H54 (cell line): ENCODE results near the gene SUPT4H1.

Experiments used
- DNase-seq: peaks from one replicate; pipeline ENCODE4 v3.0.0; 2011; ENCODE audit warnings: low spot score, mixed read lengths; ENCODE audit not compliant: insufficient read length
- FAIRE-seq: peaks from 3 replicates; lab custom pipeline; 2011; peaks lifted over from hg19 to GRCh38; lab: Jason Lieb, UNC
- POLR2A ChIP-seq: IDR thresholded peaks from 2 replicates; pipeline ENCODE4 v1.6.1; 2011; ENCODE audit warnings: low read depth, mild to moderate bottlenecking, low read length

Gene SUPT4H1

DNA sequence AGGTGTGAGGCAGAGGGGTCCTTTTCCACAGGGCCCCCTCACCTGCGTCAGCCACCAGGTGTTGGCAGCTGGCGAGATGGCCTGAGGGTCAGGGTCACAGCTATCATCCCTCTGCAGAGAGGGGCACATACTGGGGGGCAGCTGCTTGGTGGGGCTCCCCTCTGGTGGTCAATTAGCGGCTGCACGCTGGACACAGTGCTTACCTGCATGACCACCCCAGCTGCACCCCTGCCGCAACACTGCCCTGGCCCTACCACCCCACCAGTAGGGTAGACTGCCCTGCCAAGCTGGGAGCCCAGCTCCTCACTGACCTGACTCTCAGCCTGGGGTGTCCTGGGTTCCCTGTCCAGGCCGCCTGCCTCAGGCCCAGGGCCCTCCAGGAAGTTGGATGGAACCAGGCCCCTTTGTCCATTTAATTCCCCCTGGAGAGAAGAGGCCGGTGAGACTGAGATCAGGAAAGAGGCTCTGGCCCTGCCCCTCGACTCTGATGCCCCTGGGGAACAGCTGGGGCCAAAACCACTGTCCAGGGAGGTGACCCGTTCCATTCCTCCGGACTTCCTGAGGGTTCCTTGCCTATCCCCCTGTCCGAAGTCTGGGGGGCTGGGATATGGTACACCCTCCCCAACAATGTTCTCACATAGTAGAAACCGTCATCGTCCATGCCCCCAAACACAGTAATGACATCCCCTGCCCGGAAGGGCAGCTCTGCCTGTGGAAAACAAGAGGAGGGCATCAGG lies 47.1 kb downstream of the SUPT4H1 start:
- no peak for TF ChIP-seq POLR2A
- DNase-seq (no peak), FAIRE-seq (no peak)

GRCh38 chr17:58303971-58304749 lies 47.8 kb downstream of the SUPT4H1 start:
- DNase-seq (peak; percentile 95), FAIRE-seq (no peak)
- TF ChIP-seq POLR2A, result no peak

GRCh38 chr17:58302919-58303585 lies 48.9 kb downstream of the SUPT4H1 start:
- FAIRE-seq, result no peak
- TF ChIP-seq POLR2A, result no peak
- DNase-seq, result no peak

GRCh38 chr17:58302171-58302918 lies 49.7 kb downstream of the SUPT4H1 start:
- TF ChIP-seq POLR2A, result no peak
- no peak for DNase-seq
- no peak for FAIRE-seq

DNA sequence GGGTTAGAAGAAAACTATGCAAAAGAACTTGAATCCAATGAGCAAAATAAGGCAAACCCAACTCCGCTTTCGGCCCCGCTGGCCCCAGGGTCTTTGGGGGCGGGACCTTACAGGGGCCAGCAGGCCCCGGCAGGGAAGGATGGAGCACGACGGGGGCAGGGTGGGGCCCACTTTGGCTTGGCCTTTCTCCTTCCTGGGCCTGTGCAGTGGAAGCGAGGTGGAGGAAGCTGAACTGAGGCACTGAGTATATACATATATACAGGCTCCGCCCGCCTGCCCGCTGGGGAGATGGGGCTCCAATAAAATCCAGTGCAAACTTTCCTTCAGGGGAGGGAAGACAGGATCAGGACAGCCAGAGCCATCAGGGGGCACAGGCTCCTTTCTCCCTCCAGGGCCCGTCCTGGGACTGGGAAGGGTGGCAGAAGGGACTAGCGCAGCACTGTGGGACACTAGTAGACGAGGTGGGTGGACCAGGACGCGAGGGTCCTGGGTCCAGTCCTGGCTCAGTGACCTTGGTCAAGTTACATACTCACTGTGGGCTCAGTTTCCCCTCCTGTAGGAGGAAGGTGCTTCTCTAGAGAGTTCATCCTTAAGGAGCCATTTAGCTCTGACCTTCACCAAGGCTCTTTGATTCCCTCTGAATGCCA lies 50.4 kb downstream of the SUPT4H1 start:
- no peak for DNase-seq
- no peak for TF ChIP-seq POLR2A
- no peak for FAIRE-seq

DNA sequence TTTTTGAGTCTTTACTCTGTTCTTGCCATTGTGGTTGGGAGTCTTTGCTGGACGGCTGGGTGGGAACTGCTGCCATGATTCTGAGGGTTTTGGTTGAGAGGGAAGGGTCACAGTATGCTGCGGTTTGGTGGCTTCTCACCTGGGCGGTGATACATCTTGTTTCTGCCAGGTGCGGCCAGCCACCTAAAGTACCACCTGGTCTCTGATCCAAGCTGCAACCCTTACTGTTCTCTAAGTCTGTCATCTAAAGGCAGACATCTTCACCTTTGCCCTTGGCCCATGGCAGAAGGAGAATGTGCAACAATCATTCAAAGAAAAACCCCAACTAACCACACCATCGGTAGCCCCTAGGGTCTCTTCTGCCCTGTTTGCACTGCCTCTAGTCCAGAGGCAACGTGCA lies 51.7 kb downstream of the SUPT4H1 start:
- no peak for DNase-seq
- no peak for TF ChIP-seq POLR2A
- FAIRE-seq, result no peak
